T47D (cell line): ENCODE results near the gene SHC3.

Experiments used
- DNase-seq, 2 experiments: peaks; one replicate each; pipeline versions ENCODE4 v3.0.0 to v3.0.0-alpha.2; 2011 to 2012; ENCODE audit warnings: low read depth in 1 of 2, low spot score in 1 of 2
- JUND ChIP-seq: IDR thresholded peaks from 2 replicates; pipeline ENCODE4 v1.6.1; 2012; ENCODE audit warnings: low read depth
- in situ Hi-C: cut with HindIII; loops from 2 replicates; pipeline ENCODE4 v1.10.0; 2016; ENCODE audit warnings: low sequenced_read_pairs, low pct_unique_long_range_greater_than_20kb

The SHC3 gene

GRCh38 chr9:88960632-88961031, 218.0 kb downstream of the SHC3 start:
- in situ Hi-C loops = no loop called here
- DNase-seq = no peak
- TF ChIP-seq JUND = no peak

- DNase-seq = no peak
- no peak for TF ChIP-seq JUND
- in situ Hi-C loops = no loop called here
These were observed 218.7 kb downstream of the SHC3 start for GRCh38 chr9:88959727-88960469.

GRCh38 chr9:88957526-88957925, 221.1 kb downstream of the SHC3 start:
- in situ Hi-C loops = no loop called here

More at GRCh38 chr9:88957526-88957925, 221.1 kb downstream of the SHC3 start:
- no peak for TF ChIP-seq JUND
- no peak for DNase-seq
